ENCODE data around the gene ZSWIM1. TPM values are rescaled to one million over a fixed set of nuclear protein-coding genes. Genes with fewer than 3 reads are reported as not detected.

ZSWIM1 gene
- total and polyA plus RNA-seq, 10 of the 15 experiments (the other 5 are each of a cell fraction or from before 2014, with no cell fraction given): 2.4 to 16.0 (median 9.8) TPM

DNA sequence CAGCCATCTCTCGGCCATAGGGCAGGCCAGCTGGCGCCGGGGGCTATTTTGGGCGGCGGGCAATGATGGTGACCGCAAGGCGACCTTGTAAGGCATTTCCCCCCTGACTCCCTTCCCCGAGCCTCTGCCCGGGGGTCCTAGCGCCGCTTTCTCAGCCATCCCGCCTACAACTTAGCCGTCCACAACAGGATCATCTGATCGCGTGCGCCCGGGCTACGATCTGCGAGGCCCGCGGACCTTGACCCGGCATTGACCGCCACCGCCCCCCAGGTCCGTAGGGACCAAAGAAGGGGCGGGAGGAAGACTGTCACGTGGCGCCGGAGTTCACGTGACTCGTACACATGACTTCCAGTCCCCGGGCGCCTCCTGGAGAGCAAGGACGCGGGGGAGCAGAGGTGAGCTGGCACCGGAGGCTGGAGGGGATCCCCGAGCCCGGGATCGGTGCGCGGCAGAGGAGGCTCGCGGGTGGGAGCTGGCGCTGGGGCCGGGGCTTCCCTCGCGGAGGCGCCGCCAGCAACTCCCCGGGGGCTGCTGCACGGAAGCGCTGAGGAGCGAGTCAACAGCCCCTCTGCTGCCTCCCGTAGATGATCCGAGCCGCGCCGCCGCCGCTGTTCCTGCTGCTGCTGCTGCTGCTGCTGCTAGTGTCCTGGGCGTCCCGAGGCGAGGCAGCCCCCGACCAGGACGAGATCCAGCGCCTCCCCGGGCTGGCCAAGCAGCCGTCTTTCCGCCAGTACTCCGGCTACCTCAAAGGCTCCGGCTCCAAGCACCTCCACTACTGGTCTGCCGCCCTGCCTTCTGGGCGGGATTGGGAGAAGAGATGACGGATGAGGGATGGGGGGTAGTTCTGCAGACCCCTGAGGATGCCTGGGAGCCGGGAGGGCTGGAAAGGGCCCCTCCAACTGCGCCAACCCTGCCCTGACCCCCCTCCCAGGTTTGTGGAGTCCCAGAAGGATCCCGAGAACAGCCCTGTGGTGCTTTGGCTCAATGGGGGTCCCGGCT, 10.3 kb downstream of the ZSWIM1 start, which contains the start of the genes CTSA and NEURL2 (continued):
- TF ChIP-seq, protein P1, sequence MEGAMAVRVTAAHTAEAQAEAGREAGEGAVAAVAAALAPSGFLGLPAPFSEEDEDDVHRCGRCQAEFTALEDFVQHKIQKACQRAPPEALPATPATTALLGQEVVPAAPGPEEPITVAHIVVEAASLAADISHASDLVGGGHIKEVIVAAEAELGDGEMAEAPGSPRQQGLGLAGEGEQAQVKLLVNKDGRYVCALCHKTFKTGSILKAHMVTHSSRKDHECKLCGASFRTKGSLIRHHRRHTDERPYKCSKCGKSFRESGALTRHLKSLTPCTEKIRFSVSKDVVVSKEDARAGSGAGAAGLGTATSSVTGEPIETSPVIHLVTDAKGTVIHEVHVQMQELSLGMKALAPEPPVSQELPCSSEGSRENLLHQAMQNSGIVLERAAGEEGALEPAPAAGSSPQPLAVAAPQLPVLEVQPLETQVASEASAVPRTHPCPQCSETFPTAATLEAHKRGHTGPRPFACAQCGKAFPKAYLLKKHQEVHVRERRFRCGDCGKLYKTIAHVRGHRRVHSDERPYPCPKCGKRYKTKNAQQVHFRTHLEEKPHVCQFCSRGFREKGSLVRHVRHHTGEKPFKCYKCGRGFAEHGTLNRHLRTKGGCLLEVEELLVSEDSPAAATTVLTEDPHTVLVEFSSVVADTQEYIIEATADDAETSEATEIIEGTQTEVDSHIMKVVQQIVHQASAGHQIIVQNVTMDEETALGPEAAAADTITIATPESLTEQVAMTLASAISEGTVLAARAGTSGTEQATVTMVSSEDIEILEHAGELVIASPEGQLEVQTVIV (IDR thresholded peaks at IDR 0.05; ENCODE audit: borderline replicate concordance, partially characterized antibody): peak; percentile 66
- TF ChIP-seq, protein P2, sequence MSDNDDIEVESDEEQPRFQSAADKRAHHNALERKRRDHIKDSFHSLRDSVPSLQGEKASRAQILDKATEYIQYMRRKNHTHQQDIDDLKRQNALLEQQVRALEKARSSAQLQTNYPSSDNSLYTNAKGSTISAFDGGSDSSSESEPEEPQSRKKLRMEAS (IDR thresholded peaks at IDR 0.05; ENCODE audit: low read depth, low read length): peak; percentile 98
- TF ChIP-seq NFXL1 (IDR thresholded peaks at IDR 0.05; ENCODE audit: borderline replicate concordance) (no peak), TARDBP (IDR thresholded peaks at IDR 0.05; ENCODE audit: borderline replicate concordance) (peak; percentile 94), EED (IDR thresholded peaks at IDR 0.05; ENCODE audit: low read depth) (0 out of 2 replicates have a peak, but pooled peaks have one; percentile 13), CBX3 (IDR thresholded peaks at IDR 0.05; ENCODE audit: borderline replicate concordance, low read depth) (no peak), SUZ12 (IDR thresholded peaks at IDR 0.05; ENCODE audit: unreplicated experiment) (no peak), BACH1 (IDR thresholded peaks at IDR 0.05; ENCODE audit: borderline replicate concordance) (peak; percentile 47; the same call in 1 of the 2 replicates), BCL11A (IDR thresholded peaks at IDR 0.05; ENCODE audit: low read depth, low read length) (peak; percentile 61), CREB1 (IDR thresholded peaks at IDR 0.05; ENCODE audit: low read depth) (no peak; the same call in 1 of the 2 replicates), CHD1 (IDR thresholded peaks at IDR 0.05; ENCODE audit: low read depth, low read length) (0 out of 2 replicates have a peak, but pooled peaks have one; percentile 38), SIX5 (IDR thresholded peaks at IDR 0.05; ENCODE audit: low read depth, low read length, severe bottlenecking) (no peak), RAD21 (IDR thresholded peaks at IDR 0.05; ENCODE audit: insufficient read depth, low read depth, low read length) (0 out of 2 replicates have a peak, but pooled peaks have one; percentile 9), SMAD5 (IDR thresholded peaks at IDR 0.05; ENCODE audit: low read depth) (no peak), YBX1 (IDR thresholded peaks at IDR 0.05) (no peak), SREBF1 (IDR thresholded peaks at IDR 0.05; ENCODE audit: low read length) (no peak), MXI1 (IDR thresholded peaks at IDR 0.05; ENCODE audit: low read depth, low read length) (peak; percentile 91), ZBED1 (IDR thresholded peaks at IDR 0.05; ENCODE audit: borderline replicate concordance) (0 out of 2 replicates have a peak, but pooled peaks have one; percentile 37), RFX5 (IDR thresholded peaks at IDR 0.05; ENCODE audit: low read depth, low read length) (no peak)
- TF ChIP-seq, protein P3, sequence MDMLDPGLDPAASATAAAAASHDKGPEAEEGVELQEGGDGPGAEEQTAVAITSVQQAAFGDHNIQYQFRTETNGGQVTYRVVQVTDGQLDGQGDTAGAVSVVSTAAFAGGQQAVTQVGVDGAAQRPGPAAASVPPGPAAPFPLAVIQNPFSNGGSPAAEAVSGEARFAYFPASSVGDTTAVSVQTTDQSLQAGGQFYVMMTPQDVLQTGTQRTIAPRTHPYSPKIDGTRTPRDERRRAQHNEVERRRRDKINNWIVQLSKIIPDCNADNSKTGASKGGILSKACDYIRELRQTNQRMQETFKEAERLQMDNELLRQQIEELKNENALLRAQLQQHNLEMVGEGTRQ (IDR thresholded peaks at IDR 0.05; ENCODE audit: borderline replicate concordance, low read depth, low read length): peak; percentile 99
- TF ChIP-seq, protein P4, sequence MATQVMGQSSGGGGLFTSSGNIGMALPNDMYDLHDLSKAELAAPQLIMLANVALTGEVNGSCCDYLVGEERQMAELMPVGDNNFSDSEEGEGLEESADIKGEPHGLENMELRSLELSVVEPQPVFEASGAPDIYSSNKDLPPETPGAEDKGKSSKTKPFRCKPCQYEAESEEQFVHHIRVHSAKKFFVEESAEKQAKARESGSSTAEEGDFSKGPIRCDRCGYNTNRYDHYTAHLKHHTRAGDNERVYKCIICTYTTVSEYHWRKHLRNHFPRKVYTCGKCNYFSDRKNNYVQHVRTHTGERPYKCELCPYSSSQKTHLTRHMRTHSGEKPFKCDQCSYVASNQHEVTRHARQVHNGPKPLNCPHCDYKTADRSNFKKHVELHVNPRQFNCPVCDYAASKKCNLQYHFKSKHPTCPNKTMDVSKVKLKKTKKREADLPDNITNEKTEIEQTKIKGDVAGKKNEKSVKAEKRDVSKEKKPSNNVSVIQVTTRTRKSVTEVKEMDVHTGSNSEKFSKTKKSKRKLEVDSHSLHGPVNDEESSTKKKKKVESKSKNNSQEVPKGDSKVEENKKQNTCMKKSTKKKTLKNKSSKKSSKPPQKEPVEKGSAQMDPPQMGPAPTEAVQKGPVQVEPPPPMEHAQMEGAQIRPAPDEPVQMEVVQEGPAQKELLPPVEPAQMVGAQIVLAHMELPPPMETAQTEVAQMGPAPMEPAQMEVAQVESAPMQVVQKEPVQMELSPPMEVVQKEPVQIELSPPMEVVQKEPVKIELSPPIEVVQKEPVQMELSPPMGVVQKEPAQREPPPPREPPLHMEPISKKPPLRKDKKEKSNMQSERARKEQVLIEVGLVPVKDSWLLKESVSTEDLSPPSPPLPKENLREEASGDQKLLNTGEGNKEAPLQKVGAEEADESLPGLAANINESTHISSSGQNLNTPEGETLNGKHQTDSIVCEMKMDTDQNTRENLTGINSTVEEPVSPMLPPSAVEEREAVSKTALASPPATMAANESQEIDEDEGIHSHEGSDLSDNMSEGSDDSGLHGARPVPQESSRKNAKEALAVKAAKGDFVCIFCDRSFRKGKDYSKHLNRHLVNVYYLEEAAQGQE (IDR thresholded peaks at IDR 0.05; ENCODE audit: low read depth, low read length): no peak
- TF ChIP-seq, protein P5, sequence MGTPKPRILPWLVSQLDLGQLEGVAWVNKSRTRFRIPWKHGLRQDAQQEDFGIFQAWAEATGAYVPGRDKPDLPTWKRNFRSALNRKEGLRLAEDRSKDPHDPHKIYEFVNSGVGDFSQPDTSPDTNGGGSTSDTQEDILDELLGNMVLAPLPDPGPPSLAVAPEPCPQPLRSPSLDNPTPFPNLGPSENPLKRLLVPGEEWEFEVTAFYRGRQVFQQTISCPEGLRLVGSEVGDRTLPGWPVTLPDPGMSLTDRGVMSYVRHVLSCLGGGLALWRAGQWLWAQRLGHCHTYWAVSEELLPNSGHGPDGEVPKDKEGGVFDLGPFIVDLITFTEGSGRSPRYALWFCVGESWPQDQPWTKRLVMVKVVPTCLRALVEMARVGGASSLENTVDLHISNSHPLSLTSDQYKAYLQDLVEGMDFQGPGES (IDR thresholded peaks at IDR 0.05): no peak

All from GM12878 (cell line).